Coronary artery (tissue), 2 donors: Measurements from ENCODE around the gene STK38L.

Experiments
- DNase-seq: peaks from one replicate; pipeline ENCODE4 v3.0.0-alpha.2; 2017; ENCODE audit warnings: low spot score
- H3K27ac ChIP-seq, 2 donors: fragments of 200-600 bp; sonication (generic); one replicate each; pipeline ENCODE4 v1.5.1; 2016 to 2019
- H3K4me3 ChIP-seq: fragments of 200-600 bp; sonication (generic); 2 replicates; pipeline ENCODE4 v1.5.1; 2016; ENCODE audit warnings: mild to moderate bottlenecking, moderate library complexity
- TF ChIP-seq, protein P1 (sequence below): fragments of 200-600 bp; sonication (generic); IDR thresholded peaks from one replicate; pipeline ENCODE4 v1.5.1; 2019; ENCODE audit warnings: antibody characterized with exemption

STK38L gene

GRCh38 chr12:27284751-27285150 lies 40.7 kb downstream of the STK38L start:
- Histone ChIP-seq H3K4me3 (peak overlapping the region; percentile 8), H3K27ac (peak overlapping the region; percentile 72 to 84)
- no peak for DNase-seq
- TF ChIP-seq, protein P1, sequence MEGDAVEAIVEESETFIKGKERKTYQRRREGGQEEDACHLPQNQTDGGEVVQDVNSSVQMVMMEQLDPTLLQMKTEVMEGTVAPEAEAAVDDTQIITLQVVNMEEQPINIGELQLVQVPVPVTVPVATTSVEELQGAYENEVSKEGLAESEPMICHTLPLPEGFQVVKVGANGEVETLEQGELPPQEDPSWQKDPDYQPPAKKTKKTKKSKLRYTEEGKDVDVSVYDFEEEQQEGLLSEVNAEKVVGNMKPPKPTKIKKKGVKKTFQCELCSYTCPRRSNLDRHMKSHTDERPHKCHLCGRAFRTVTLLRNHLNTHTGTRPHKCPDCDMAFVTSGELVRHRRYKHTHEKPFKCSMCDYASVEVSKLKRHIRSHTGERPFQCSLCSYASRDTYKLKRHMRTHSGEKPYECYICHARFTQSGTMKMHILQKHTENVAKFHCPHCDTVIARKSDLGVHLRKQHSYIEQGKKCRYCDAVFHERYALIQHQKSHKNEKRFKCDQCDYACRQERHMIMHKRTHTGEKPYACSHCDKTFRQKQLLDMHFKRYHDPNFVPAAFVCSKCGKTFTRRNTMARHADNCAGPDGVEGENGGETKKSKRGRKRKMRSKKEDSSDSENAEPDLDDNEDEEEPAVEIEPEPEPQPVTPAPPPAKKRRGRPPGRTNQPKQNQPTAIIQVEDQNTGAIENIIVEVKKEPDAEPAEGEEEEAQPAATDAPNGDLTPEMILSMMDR, result no peak

DNA sequence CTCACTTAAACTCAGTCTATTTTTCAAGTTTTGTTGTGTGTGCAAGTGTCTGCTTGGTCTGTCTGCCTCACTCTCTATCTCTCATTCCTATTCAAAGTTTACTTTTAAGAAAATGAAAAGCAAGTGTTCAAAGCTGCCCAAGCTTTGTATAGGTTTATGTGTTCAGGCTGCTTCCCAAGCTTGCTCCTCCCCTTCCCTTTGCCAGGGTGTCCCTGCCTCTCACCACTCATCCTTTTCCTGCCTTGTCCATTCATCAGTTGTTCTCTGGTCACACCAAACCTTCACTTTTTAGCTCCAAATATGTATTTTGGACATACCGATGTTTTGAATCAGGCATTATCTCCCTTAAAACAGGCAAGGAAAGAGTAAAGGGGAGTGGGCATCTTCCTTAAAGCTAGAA lies 41.3 kb downstream of the STK38L start:
- peak overlapping the region; percentile 72 to 84 for H3K27ac ChIP-seq
- peak overlapping the region; percentile 7 for H3K4me3 ChIP-seq
- TF ChIP-seq, protein P1, result no peak
- DNase-seq, result no peak

DNA sequence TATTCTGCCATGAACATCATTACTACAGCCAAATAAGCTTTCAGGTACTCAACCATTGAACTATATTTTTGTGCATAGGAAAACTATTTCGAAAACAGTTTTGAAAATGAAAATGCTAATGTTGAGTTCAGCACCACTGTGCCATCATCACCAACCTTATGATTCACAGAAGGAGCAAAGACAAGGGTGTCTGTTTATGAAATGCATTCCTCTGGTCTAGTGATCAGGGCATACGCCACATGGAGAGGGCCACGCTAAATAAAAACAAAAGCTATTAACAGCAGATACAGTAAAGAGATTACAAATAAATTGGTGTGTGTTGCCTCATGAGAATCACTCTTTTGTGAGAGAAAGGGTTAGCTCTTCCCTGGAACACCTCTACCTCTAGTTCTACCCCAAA lies 45.3 kb downstream of the STK38L start:
- H3K27ac ChIP-seq, result peak overlapping the region; percentile 45 to 66

GRCh38 chr12:27290501-27291168 lies 46.5 kb downstream of the STK38L start:
- TF ChIP-seq, protein P1, result no peak
- H3K27ac ChIP-seq, result peak overlapping the region; percentile 39 to 66
- DNase-seq, result no peak
- no peak overlapping the region for H3K4me3 ChIP-seq

More for the DNA sequence above, 45.3 kb downstream of the STK38L start:
- H3K4me3 ChIP-seq, result no peak overlapping the region
- no peak for DNase-seq
- TF ChIP-seq, protein P1, result no peak

GRCh38 chr12:27291862-27292261 lies 47.8 kb downstream of the STK38L start:
- no peak overlapping the region for H3K4me3 ChIP-seq
- no peak for DNase-seq
- H3K27ac ChIP-seq, result peak overlapping the region; percentile 39 to 66
- TF ChIP-seq, protein P1, result no peak

- TF ChIP-seq, protein P1, result no peak
- Histone ChIP-seq H3K27ac (peak overlapping the region; percentile 40 to 76), H3K4me3 (no peak overlapping the region)
Measured at GRCh38 chr12:27292718-27293117, 48.6 kb downstream of the STK38L start.

GRCh38 chr12:27293463-27293862 lies 49.4 kb downstream of the STK38L start:
- TF ChIP-seq, protein P1, result no peak
- no peak for DNase-seq
- peak overlapping the region; percentile 40 to 76 for H3K27ac ChIP-seq
- H3K4me3 ChIP-seq, result no peak overlapping the region

More at GRCh38 chr12:27292718-27293117, 48.6 kb downstream of the STK38L start:
- no peak for DNase-seq
